ENCODE data around the gene AP1B1.
"Not testable (repeated sequence)": the region's sequence is repeated elsewhere in the genome, so short reads cannot be mapped to it uniquely, and the experiment has no call there.

The AP1B1 gene

DNA sequence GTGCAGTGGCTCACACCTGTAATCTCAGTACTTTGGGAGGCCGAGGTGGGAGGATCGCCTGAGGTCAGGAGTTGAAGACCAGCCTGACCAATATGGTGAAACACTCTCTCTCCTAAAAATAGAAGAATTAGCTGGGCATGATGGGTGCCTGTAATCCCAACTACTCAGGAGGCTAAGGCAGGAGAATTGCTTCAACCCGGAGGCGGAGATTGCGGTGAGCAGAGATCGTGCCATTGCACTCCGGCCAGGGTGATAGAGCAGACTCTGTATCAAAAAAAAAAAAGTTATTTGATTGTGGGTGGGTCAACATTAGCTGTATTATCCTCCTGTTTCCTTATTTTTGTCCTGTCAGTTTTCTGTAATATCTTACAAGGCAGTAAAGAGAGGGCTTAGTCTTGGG, 38.1 kb upstream of the AP1B1 start:
- DNase-seq (ENCODE audit: extremely low read depth, low read depth), result no peak
- TF ChIP-seq, protein P1, sequence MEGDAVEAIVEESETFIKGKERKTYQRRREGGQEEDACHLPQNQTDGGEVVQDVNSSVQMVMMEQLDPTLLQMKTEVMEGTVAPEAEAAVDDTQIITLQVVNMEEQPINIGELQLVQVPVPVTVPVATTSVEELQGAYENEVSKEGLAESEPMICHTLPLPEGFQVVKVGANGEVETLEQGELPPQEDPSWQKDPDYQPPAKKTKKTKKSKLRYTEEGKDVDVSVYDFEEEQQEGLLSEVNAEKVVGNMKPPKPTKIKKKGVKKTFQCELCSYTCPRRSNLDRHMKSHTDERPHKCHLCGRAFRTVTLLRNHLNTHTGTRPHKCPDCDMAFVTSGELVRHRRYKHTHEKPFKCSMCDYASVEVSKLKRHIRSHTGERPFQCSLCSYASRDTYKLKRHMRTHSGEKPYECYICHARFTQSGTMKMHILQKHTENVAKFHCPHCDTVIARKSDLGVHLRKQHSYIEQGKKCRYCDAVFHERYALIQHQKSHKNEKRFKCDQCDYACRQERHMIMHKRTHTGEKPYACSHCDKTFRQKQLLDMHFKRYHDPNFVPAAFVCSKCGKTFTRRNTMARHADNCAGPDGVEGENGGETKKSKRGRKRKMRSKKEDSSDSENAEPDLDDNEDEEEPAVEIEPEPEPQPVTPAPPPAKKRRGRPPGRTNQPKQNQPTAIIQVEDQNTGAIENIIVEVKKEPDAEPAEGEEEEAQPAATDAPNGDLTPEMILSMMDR (IDR thresholded peaks at IDR 0.05; ENCODE audit: low read depth, low read length), result no peak

DNA sequence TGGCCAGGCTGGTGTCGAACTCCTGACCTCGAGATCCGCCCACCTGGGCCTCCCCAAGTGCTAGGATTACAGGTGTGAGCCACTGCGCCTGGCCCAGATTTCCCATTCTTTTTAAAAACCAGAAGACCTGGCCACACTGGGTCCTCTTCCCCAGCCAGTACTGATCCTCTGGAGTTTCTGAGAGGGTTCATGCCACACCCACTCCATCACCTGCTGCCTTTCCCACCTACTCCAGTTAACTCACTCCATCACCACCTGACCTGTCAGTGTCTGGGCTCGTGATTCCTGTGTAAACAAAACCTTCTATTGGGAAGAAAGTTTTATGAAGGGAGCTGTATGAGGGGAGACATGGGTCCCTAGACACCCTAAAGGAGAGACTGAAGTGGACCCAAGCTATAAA, 30.3 kb upstream of the AP1B1 start:
- not testable (repeated sequence) for DNase-seq (ENCODE audit: extremely low read depth, low read depth)

DNA sequence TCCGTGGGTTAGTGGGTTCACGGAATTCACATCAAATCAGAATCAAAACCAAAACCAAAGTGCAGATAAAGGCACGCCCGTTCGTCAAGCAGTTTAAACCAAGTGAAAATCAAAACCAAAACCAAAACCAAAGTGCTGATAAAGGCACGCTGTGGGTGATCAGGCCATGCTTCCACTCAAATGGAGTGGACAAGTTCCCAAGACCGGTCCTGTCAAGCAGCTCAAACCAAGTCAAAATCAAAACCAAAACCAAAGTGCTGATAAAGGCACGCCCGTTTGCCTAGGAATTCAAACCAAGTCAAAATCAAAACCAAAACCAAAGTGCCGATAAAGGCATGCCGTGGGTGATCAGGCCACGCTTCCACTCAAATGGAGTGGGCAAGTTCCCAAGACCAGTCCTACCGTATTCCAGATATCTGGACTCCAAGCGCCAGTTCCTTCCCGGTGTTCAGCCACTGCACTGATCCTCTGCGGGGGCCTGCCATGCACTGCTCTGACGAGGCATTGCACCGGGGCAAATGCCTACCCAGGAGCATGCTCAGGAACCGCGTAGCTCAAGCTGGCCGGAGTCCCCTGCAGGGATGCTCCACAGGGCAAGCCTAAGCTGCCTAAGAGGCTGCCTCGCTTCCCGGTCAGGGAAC, 26.7 kb upstream of the AP1B1 start:
- peak; percentile 8 for DNase-seq (ENCODE audit: extremely low read depth, low read depth)

DNA sequence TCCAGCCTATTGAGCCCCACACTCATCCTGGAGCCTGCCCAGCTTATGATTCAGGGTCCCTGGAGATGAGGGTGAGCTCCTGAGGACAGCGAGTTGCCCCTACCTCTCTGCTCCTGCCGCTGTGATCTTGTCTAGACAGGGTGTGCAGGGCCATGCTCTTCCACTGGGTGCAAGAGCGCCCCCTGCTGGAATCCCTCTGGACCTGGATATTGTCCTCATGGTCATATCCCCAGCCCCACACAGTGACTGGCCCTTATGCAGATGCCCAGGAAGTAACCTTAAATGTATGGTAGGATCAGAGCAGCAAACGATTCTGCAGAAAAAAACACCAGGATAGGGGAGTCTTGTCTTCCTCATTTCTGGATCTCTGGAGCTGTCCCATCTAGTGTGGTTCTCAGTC, 24.4 kb upstream of the AP1B1 start:
- TF ChIP-seq, protein P1 (IDR thresholded peaks at IDR 0.05; ENCODE audit: low read depth, low read length), result peak; percentile 25
- not testable (repeated sequence) for DNase-seq (ENCODE audit: extremely low read depth, low read depth)

DNA sequence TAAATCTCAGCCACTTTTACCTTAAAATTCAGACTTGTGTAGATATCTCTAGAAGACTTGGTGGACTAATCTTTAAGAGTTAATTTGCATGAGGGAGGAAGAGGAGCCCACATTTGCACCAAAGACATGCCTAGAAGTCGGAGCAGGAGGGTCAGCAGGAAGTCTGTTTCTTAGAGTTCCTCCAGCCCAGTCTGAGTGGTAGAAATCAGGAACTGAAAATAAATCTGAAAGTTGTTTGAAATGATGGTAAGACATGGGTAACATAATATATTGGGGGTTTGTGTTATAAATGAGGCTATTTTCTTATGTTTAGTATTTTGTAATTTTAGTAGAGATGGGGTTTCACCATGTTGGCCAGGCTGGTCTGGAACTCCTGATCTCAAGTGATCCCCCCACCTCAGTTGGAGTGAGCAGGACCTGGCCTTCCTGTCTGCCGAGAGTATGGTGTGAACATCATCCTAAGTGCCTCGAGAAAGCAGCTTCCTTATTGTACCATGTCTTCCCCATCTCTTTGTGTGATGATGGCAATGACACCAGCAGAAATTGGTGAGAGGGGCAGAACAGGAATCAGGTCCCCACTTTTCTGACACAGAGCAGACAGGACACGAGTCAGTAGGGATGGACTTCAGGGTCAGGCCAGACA, 23.3 kb upstream of the AP1B1 start:
- DNase-seq (ENCODE audit: extremely low read depth, low read depth), result not testable (repeated sequence)

DNA sequence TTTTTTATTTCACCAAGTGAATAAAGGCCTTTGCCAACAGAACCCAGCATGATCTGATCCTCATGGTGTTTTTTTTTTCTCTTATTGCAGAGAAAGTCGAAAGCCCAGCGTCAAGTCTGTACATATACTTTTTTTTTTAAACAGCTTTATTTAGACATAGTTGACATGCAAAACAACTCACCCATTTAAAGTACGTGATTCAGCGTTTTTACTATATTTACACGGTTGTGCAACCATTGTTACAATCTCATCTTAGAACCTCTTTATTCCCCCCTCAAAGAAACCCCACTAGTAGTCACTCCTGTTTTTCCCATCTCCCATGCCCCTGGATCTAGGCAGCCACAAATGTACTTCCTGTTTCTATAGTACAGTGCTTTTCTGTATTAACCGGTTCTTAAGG, 20.6 kb upstream of the AP1B1 start:
- TF ChIP-seq, protein P1 (IDR thresholded peaks at IDR 0.05; ENCODE audit: low read depth, low read length), result no peak
- DNase-seq (ENCODE audit: extremely low read depth, low read depth), result no peak

DNA sequence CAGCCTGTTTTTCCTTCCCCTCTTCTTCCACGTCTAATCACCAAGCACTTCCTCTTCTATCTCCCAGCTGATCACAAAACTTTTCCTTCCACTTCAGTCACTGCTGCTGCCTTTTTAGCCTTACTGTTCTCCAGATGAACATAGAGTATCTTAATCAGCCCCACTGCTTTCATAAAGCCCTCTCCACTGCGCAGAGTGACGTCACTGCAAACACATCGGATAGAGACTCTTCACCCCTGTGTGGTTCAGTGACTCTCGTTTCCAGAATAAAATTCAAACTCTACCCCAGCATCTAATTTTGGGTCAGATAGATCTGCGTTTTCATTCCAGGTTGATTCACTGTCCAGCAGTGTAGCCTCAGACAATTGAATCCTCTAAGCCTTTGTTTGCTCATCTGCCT, 13.2 kb upstream of the AP1B1 start:
- not testable (repeated sequence) for DNase-seq (ENCODE audit: extremely low read depth, low read depth)

DNA sequence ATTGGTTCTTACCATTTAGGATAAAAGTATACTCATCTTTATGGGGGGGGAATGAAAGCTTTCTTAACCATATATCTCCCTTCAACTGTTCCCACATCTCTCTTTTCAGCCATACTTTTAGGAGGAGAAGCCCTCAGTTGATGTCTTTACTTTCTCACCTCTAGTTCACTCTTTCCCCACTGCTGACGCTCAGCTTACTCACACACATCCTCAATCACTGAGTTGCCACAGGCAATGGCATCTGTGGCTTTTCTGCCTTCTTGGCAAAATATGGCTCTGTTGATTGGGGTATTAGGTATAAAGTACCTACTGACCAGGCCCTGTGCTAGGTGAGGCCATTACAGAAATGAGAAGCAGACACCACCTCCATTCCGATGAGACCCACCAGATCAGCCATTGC, 12.2 kb upstream of the AP1B1 start:
- TF ChIP-seq, protein P1 (IDR thresholded peaks at IDR 0.05; ENCODE audit: low read depth, low read length), result no peak
- no peak for DNase-seq (ENCODE audit: extremely low read depth, low read depth)

DNA sequence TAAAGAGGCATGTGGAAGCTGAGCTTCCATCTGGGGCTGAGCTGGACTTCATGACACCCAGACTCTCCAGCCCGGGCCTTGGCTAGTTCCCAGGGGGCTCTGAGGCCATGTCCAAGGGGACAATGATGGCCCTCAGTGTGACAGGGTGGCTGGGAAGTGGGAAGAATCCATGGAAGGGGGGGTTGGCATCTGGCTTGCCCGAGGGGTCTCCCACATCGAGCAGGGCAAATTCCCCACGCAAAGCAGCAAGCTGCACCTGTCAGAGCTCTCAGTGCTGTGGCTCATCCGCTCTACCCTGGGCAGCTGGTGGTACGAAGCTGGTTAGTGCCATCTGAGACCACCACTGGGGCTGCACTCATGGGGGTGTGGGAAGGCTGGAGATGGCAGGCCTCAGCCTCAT, 9.4 kb upstream of the AP1B1 start:
- TF ChIP-seq, protein P1 (IDR thresholded peaks at IDR 0.05; ENCODE audit: low read depth, low read length), result no peak
- DNase-seq (ENCODE audit: extremely low read depth, low read depth), result no peak
